OCI-LY7 (cell line): Measurements from ENCODE around the gene PDZD2.

Experiments used
- CTCF ChIP-seq: fragments of 200-600 bp; sonication (generic); conservative IDR thresholded peaks from 2 replicates; pipeline ENCODE4 v1.5.1; 2014; ENCODE audit warnings: mild to moderate bottlenecking, antibody characterized with exemption, low read length, moderate library complexity, mixed read lengths
- EZH2phosphoT487 ChIP-seq: fragments of 200-600 bp; sonication (generic); IDR thresholded peaks from 2 replicates; pipeline ENCODE4 v1.6.1; 2018; ENCODE audit warnings: low read depth, borderline replicate concordance, mild to moderate bottlenecking, mixed run types, antibody characterized with exemption, low read length, moderate library complexity, mixed read lengths

DNA sequence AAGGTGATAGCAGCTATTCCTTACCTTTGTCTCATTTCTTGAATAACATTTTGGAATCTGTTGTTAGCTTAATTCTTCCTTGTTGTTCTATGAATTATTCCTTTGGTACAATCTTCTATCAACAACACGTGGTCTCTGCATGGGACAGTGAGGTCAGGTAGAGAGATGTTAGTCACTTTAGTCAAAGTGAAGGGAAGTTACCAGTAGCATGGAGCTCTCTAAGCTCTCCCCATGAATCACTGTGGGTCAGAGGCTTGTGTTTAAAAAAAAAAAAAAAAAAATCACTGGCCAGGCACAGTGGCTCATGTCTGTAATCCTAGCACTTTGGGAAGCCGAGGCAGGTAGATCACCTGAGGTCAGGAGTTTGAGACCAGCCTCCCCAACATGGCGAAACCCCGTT, 419.2 kb downstream of the PDZD2 start:
- TF ChIP-seq CTCF (no peak), EZH2phosphoT487 (no peak)
